Activated CD8-positive, alpha-beta T cell treated with anti-CD3 and anti-CD28 coated beads, Interleukin-2, amount 10 ng/mL, durations not matched to agents 7 days and 5 days (primary cell): ENCODE data around the gene RAB7B. TPM values are rescaled to one million over a fixed set of nuclear protein-coding genes. Genes with fewer than 3 reads are reported as not detected.

ENCODE experiments used
- ATAC-seq: fragments of 150-1000 bp; cut with Tn5 transposase; one replicate; pipeline ENCODE4 v1.10.0; 2021; ENCODE audit warnings: moderate library complexity
- CTCF ChIA-PET: fragments of 350-600 bp; sonication (Branson Sonifier 250); formaldehyde crosslinking; loops from one replicate; lab custom pipeline; 2021; ENCODE audit warnings: antibody characterized with exemption; lab: Charles Lee
- POLR2A ChIA-PET: fragments of 350-600 bp; sonication (Branson Sonifier 250); formaldehyde crosslinking; loops from one replicate; lab custom pipeline; 2021; ENCODE audit warnings: antibody characterized with exemption; lab: Charles Lee
- DNase-seq: peaks from one replicate; pipeline ENCODE4 v3.0.0-alpha.2; 2020
- H3K27ac Mint-ChIP-seq: one replicate; pipeline ENCODE4 v1.8.0; 2021; ENCODE audit warnings: mild to moderate bottlenecking, mixed read lengths
- H3K27me3 Mint-ChIP-seq: one replicate; pipeline ENCODE4 v1.8.0; 2021; ENCODE audit warnings: low read depth, mixed read lengths
- H3K36me3 Mint-ChIP-seq: one replicate; pipeline ENCODE4 v1.8.0; 2021; ENCODE audit warnings: low read depth, mixed read lengths
- H3K4me1 Mint-ChIP-seq: one replicate; pipeline ENCODE4 v1.8.0; 2021; ENCODE audit warnings: low read depth, mixed read lengths
- H3K4me3 Mint-ChIP-seq: one replicate; pipeline ENCODE4 v1.8.0; 2021; ENCODE audit warnings: mild to moderate bottlenecking, mixed read lengths
- H3K9me3 Mint-ChIP-seq: one replicate; pipeline ENCODE4 v1.8.0; 2022; ENCODE audit warnings: mixed read lengths; ENCODE audit not compliant: insufficient read depth
- total RNA-seq, 2 experiments: library from RNA; stranded (reverse); gene quantifications; one replicate each; pipeline ENCODE4 v1.2.3, GENCODE V29; 2021

The RAB7B gene
- total RNA-seq, 2 experiments from 2014 or later = not detected

GRCh38 chr1:205930799-205931281 lies 72.4 kb downstream of the RAB7B start:
- H3K27ac Mint-ChIP-seq = no peak overlapping the region
- DNase-seq (no peak), ATAC-seq (no peak)
- peaks cover 3% of the 10 kb centered on the region for H3K27me3 Mint-ChIP-seq
- H3K9me3 Mint-ChIP-seq = no peaks in the 10 kb centered on the region
- H3K36me3 Mint-ChIP-seq = no peaks in the 10 kb centered on the region
- ChIA-PET CTCF (interaction anchor here (1.6 kb wide), 1 partner anchor 12 kb away, joined by 6 read pairs; no protein-coding TSS in a partner anchor), POLR2A (no interaction called here)
- H3K4me1 Mint-ChIP-seq = no peaks in the 10 kb centered on the region
- H3K4me3 Mint-ChIP-seq = no peak overlapping the region

- POLR2A ChIA-PET = no interaction called here
- Mint-ChIP-seq H3K4me1 (no peaks in the 10 kb centered on the region), H3K27ac (no peak overlapping the region), H3K9me3 (no peaks in the 10 kb centered on the region), H3K4me3 (no peak overlapping the region), H3K27me3 (peaks cover 3% of the 10 kb centered on the region), H3K36me3 (no peaks in the 10 kb centered on the region)
- no peak for DNase-seq
- CTCF ChIA-PET = interaction anchor here (1.6 kb wide), 1 partner anchor 11 kb away, joined by 6 read pairs; no protein-coding TSS in a partner anchor
- no peak for ATAC-seq
Measured at GRCh38 chr1:205930195-205930577, 73.0 kb downstream of the RAB7B start.

- ATAC-seq (no peak), DNase-seq (no peak)
- ChIA-PET POLR2A (no interaction called here), CTCF (interaction anchor here (1.6 kb wide), 1 partner anchor 11 kb away, joined by 6 read pairs; no protein-coding TSS in a partner anchor)
- Mint-ChIP-seq H3K4me1 (no peaks in the 10 kb centered on the region), H3K27me3 (peaks cover 3% of the 10 kb centered on the region), H3K9me3 (no peaks in the 10 kb centered on the region), H3K4me3 (no peak overlapping the region), H3K36me3 (no peaks in the 10 kb centered on the region), H3K27ac (no peak overlapping the region)
Measured at GRCh38 chr1:205929496-205930194, 73.5 kb downstream of the RAB7B start.

GRCh38 chr1:205928317-205928716 lies 74.9 kb downstream of the RAB7B start:
- ChIA-PET POLR2A (no interaction called here), CTCF (interaction anchor here (1.2 kb wide), 1 partner anchor 49 kb away, joined by 4 read pairs; no protein-coding TSS in a partner anchor)
- ATAC-seq (no peak), DNase-seq (no peak)
- H3K36me3 Mint-ChIP-seq = no peaks in the 10 kb centered on the region
- no peak overlapping the region for H3K27ac Mint-ChIP-seq
- no peaks in the 10 kb centered on the region for H3K4me1 Mint-ChIP-seq
- peaks cover 3% of the 10 kb centered on the region for H3K27me3 Mint-ChIP-seq
- H3K4me3 Mint-ChIP-seq = no peak overlapping the region
- no peaks in the 10 kb centered on the region for H3K9me3 Mint-ChIP-seq

- POLR2A ChIA-PET = no interaction called here
- CTCF ChIA-PET = interaction anchor here (1.2 kb wide), 1 partner anchor 50 kb away, joined by 4 read pairs; no protein-coding TSS in a partner anchor
- peaks cover under 1% of the 10 kb centered on the region for H3K27me3 Mint-ChIP-seq
- no peak for ATAC-seq
- no peak overlapping the region for H3K27ac Mint-ChIP-seq
- H3K9me3 Mint-ChIP-seq = no peaks in the 10 kb centered on the region
- no peaks in the 10 kb centered on the region for H3K4me1 Mint-ChIP-seq
- no peak overlapping the region for H3K4me3 Mint-ChIP-seq
- no peak for DNase-seq
- no peaks in the 10 kb centered on the region for H3K36me3 Mint-ChIP-seq
Measured at GRCh38 chr1:205927676-205928075, 75.5 kb downstream of the RAB7B start.

GRCh38 chr1:205927247-205927646 lies 75.9 kb downstream of the RAB7B start:
- CTCF ChIA-PET = interaction anchor here (1.2 kb wide), 1 partner anchor 50 kb away, joined by 4 read pairs; no protein-coding TSS in a partner anchor
- DNase-seq (no peak), ATAC-seq (no peak)
- no peak overlapping the region for H3K4me3 Mint-ChIP-seq
- no peak overlapping the region for H3K27ac Mint-ChIP-seq
- POLR2A ChIA-PET = no interaction called here
- no peaks in the 10 kb centered on the region for H3K36me3 Mint-ChIP-seq
- H3K27me3 Mint-ChIP-seq = no peaks in the 10 kb centered on the region
- no peaks in the 10 kb centered on the region for H3K9me3 Mint-ChIP-seq
- H3K4me1 Mint-ChIP-seq = no peaks in the 10 kb centered on the region

Other genes starting within 250 kb of the RAB7B start
- 10 to 100 TPM; 42.5 to 42.7 TPM for gene RAB29, start 227.9 kb downstream of the RAB7B start, total RNA-seq
- 10 to 100 TPM in 1 of 2 experiments, 1 to 10 TPM in 1; 8.9 to 10.1 TPM for gene SLC41A1, start 190.2 kb downstream of the RAB7B start, total RNA-seq
- under 1 TPM; 0.16 to 0.55 TPM for gene PM20D1, start 153.3 kb downstream of the RAB7B start, total RNA-seq
- not detected for gene SLC26A9, start 59.9 kb downstream of the RAB7B start, total RNA-seq
- gene CTSE, start 20.5 kb upstream of the RAB7B start, total RNA-seq = not detected
- gene RHEX, start 49.8 kb upstream of the RAB7B start, total RNA-seq = not detected
- not detected for gene AVPR1B, start 114.0 kb upstream of the RAB7B start, total RNA-seq
- gene FAM72A, start 199.4 kb upstream of the RAB7B start, total RNA-seq = 10 to 100 TPM; 30.0 to 30.4 TPM
- gene SRGAP2, start 200.1 kb upstream of the RAB7B start, total RNA-seq = 100 to 1,000 TPM in 1 of 2 experiments, 10 to 100 TPM in 1; 98.2 to 105 TPM